Measurements from ENCODE around the gene ELMO1.

DNA sequence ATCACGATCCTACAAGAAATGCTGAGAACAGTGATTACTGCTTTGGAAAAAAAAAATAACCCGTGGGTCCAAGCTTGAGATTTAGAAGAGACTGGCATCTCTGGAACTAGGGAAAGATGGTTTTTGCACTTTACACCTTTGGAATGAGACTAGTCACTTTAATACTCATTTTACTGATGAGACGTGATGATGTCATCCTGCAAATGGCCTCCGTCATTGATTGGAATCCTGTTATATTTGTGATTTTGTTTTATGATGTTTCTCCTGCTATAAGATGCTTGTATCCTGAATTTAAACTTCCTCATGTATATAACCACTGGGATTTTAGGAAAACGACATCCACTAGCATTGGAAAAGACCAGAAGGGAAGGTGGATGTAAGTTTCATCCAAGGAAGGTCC, 363.1 kb downstream of the ELMO1 start:
- no peak for TF ChIP-seq CTCF (IDR thresholded peaks at IDR 0.05)
- no peak for TF ChIP-seq EP300 (IDR thresholded peaks at IDR 0.05; ENCODE audit: low read depth)

Data from transverse colon (tissue), 3 donors.